Kidney (tissue), 14 donors: ENCODE measurements around the gene TCF3. TPM values are rescaled to one million over a fixed set of nuclear protein-coding genes. Genes with fewer than 3 reads are reported as not detected.

Experiments used
- DNase-seq, 5 donors: peaks; one replicate each; pipeline ENCODE4 v3.0.0-alpha.2; 2013 to 2020
- FAIRE-seq: peaks from 2 replicates; lab custom pipeline; 2012; peaks lifted over from hg19 to GRCh38; lab: Jason Lieb, UNC
- H3K27ac ChIP-seq, 2 donors: one replicate each; pipeline ENCODE4 v1.7.0; 2013; ENCODE audit warnings: low read depth in 2 of 2, low read length in 2 of 2, inconsistent platforms in 1 of 2
- H3K27me3 ChIP-seq: one replicate; pipeline ENCODE4 v1.7.1; 2013; ENCODE audit warnings: low read length, inconsistent platforms; ENCODE audit not compliant: control insufficient read depth, insufficient read depth
- H3K36me3 ChIP-seq, 3 donors: one replicate each; pipeline versions ENCODE4 v1.7.0 to v1.7.1; 2013; ENCODE audit warnings: low read length in 3 of 3, control low read depth in 1 of 3, inconsistent platforms in 1 of 3; ENCODE audit not compliant: insufficient read depth in 3 of 3, control insufficient read depth in 2 of 3
- H3K4me1 ChIP-seq, 3 donors: one replicate each; pipeline versions ENCODE4 v1.7.0 to v1.7.1; 2013; ENCODE audit warnings: low read length in 3 of 3, inconsistent platforms in 1 of 3, low read depth in 1 of 3; ENCODE audit not compliant: control insufficient read depth in 2 of 3, insufficient read depth in 2 of 3
- H3K4me3 ChIP-seq, 3 donors: one replicate each; pipeline versions ENCODE4 v1.7.0 to v1.8.1; 2013; ENCODE audit warnings: low read length in 3 of 3, control low read depth in 1 of 3, inconsistent platforms in 1 of 3
- H3K9ac ChIP-seq, 3 donors: one replicate each; pipeline versions ENCODE4 v1.7.0 to v1.7.1; 2013; ENCODE audit warnings: low read length in 3 of 3, control low read depth in 1 of 3, inconsistent platforms in 1 of 3
- H3K9me3 ChIP-seq, 3 donors: one replicate each; pipeline versions ENCODE4 v1.7.0 to v1.7.1; 2013; ENCODE audit warnings: low read length in 3 of 3, control low read depth in 1 of 3, inconsistent platforms in 1 of 3; ENCODE audit not compliant: control insufficient read depth in 2 of 3, insufficient read depth in 1 of 3
- intact Hi-C: fragments of 100-400 bp; cut with DNase I; formaldehyde crosslinking; loops from one replicate; pipeline ENCODE4 v1.11.1; 2022
- polyA plus RNA-seq: library from polyadenylated mRNA; stranded (reverse); fragments of 350-450 nt; fragmentation: Illumina TruSeq; extraction: RNeasy Lipid Tissue Mini Kit (QIAGEN cat#74804); gene quantifications from one replicate; pipeline ENCODE4 v1.2.3, GENCODE V29; 2014; ENCODE audit warnings: low read depth, low replicate concordance; ENCODE audit not compliant: insufficient read depth
- total RNA-seq: library from RNA; stranded (reverse); fragmentation: NEBNext Ultra II Directional; extraction: Animal tissue kit (Norgen Biotek cat#: 25700); gene quantifications from one replicate; pipeline ENCODE4 v1.2.1, GENCODE V29; 2021
- TF ChIP-seq, protein P1 (sequence below): IDR thresholded peaks from 3 replicates; pipeline ENCODE4 v1.5.1; 2012; ENCODE audit warnings: mild to moderate bottlenecking, moderate library complexity, borderline replicate concordance; ENCODE audit not compliant: insufficient read depth; ENCODE audit errors: extremely low read depth
- donor health status: control.
- donor health status: control.
- donor health status: control.
- donor health status: control.
- donor health status: control.
- donor health status: DM: yes; HTN: yes; CAD: no.
- donor health status: Normal renal cell carcinoma (clear cell type).

Gene TCF3
- total and polyA plus RNA-seq, 2 donors from 2014 or later = 20.3 to 50.2 TPM

DNA sequence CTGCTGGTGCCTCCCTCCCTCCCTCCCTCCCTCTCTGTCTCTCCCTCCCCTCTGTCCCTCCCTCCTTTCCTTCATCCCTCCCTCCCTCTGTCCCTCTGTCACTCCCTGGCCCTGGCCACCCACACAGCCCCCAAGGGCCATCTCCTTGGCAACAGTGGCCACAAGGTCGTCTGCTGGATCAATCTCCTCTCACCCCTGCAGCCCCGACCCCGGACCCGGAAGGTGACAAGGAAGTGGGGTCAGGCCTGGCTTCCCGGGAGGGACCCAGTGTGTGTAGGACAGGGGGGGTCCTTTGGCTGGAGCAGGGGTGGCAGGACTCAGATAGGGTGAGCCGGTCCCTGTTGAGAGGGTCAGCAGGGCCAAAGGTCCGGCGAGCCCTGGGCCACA lies 21.9 kb upstream of the TCF3 start:
- TF ChIP-seq, protein P1, sequence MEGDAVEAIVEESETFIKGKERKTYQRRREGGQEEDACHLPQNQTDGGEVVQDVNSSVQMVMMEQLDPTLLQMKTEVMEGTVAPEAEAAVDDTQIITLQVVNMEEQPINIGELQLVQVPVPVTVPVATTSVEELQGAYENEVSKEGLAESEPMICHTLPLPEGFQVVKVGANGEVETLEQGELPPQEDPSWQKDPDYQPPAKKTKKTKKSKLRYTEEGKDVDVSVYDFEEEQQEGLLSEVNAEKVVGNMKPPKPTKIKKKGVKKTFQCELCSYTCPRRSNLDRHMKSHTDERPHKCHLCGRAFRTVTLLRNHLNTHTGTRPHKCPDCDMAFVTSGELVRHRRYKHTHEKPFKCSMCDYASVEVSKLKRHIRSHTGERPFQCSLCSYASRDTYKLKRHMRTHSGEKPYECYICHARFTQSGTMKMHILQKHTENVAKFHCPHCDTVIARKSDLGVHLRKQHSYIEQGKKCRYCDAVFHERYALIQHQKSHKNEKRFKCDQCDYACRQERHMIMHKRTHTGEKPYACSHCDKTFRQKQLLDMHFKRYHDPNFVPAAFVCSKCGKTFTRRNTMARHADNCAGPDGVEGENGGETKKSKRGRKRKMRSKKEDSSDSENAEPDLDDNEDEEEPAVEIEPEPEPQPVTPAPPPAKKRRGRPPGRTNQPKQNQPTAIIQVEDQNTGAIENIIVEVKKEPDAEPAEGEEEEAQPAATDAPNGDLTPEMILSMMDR = no peak
- Histone ChIP-seq H3K36me3 (no peaks in the 10 kb centered on the region), H3K4me1 (no peaks in the 10 kb centered on the region), H3K4me3 (no peak overlapping the region), H3K27ac (no peak overlapping the region), H3K9me3 (no peaks in the 10 kb centered on the region), H3K9ac (no peak overlapping the region), H3K27me3 (peaks cover 32% of the 10 kb centered on the region)
- peak in 1 of 5 donors; percentile 72 for DNase-seq
- intact Hi-C loops = loop anchor here (10.0 kb wide), 1 partner anchor 129 kb away; no protein-coding TSS in a partner anchor
- no peak for FAIRE-seq

- H3K4me3 ChIP-seq = no peak overlapping the region
- no peak overlapping the region for H3K9ac ChIP-seq
- no peaks in the 10 kb centered on the region for H3K36me3 ChIP-seq
- intact Hi-C loops = loop anchor here (10.0 kb wide), 1 partner anchor 129 kb away; no protein-coding TSS in a partner anchor
- TF ChIP-seq, protein P1 = no peak
- FAIRE-seq (no peak), DNase-seq (peak in 1 of 5 donors; percentile 44)
- no peaks in the 10 kb centered on the region for H3K9me3 ChIP-seq
- H3K27ac ChIP-seq = no peak overlapping the region
- H3K4me1 ChIP-seq = no peaks in the 10 kb centered on the region
- H3K27me3 ChIP-seq = peaks cover 32% of the 10 kb centered on the region
Observed at GRCh38 chr19:1673645-1674292, 21.4 kb upstream of the TCF3 start.

GRCh38 chr19:1672769-1673644 lies 20.6 kb upstream of the TCF3 start:
- H3K4me1 ChIP-seq = peaks cover 0 to 2% (median 2%) of the 10 kb centered on the region in 3 donors
- no peaks in the 10 kb centered on the region for H3K36me3 ChIP-seq
- peaks cover 36% of the 10 kb centered on the region for H3K27me3 ChIP-seq
- H3K4me3 ChIP-seq = no peak overlapping the region
- DNase-seq (peak in 2 of 5 donors; percentile 49 to 64), FAIRE-seq (no peak)
- H3K27ac ChIP-seq = no peak overlapping the region
- H3K9ac ChIP-seq = no peak overlapping the region
- TF ChIP-seq, protein P1 = no peak
- intact Hi-C loops = loop anchor here (10.0 kb wide), 1 partner anchor 128 kb away; no protein-coding TSS in a partner anchor
- H3K9me3 ChIP-seq = no peaks in the 10 kb centered on the region
